ENCODE results near the gene RFLNA.

DNA sequence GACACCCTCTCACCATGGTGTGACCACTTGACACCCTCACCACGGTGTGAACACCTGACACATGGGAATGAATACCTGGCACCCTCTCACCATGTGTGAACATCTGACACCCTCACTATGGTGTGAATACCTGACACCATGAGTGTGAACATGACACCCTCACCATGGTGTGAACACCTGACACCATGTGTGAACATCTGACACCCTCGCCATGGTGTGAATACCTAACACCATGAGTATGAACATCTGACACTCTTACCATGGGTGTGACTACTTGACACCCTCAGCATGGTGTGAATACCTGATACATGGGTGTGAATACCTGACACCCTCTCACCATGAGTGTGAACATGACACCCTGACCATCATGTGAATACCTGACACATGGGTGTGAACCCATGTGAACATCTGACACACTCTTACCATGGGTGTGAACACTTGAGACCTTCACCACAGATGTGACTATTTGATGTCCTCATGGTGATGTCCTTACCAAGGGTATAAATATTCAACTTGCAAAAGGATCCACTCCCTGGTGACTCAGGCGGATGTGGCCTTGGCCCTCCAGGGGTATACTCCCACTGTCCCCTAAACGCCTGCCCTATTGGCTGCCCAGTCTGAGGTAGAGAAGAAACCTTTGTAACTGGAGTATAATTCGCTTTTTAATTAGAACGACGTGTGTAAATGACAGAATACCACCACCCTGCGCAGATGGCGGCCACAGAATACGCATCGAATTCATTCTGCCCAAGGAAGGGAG is 29.1 kb downstream of the RFLNA start:
- TF ChIP-seq, protein P1, sequence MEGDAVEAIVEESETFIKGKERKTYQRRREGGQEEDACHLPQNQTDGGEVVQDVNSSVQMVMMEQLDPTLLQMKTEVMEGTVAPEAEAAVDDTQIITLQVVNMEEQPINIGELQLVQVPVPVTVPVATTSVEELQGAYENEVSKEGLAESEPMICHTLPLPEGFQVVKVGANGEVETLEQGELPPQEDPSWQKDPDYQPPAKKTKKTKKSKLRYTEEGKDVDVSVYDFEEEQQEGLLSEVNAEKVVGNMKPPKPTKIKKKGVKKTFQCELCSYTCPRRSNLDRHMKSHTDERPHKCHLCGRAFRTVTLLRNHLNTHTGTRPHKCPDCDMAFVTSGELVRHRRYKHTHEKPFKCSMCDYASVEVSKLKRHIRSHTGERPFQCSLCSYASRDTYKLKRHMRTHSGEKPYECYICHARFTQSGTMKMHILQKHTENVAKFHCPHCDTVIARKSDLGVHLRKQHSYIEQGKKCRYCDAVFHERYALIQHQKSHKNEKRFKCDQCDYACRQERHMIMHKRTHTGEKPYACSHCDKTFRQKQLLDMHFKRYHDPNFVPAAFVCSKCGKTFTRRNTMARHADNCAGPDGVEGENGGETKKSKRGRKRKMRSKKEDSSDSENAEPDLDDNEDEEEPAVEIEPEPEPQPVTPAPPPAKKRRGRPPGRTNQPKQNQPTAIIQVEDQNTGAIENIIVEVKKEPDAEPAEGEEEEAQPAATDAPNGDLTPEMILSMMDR (IDR thresholded peaks at IDR 0.05) = no peak
- no peak for TF ChIP-seq POLR2A (IDR thresholded peaks at IDR 0.05)

Measured in body of pancreas (tissue), 4 donors.